GM19238 (cell line): Measurements from ENCODE around the gene SMYD4.
"Not testable (repeated sequence)": the region's sequence is repeated elsewhere in the genome, so short reads cannot be mapped to it uniquely, and the experiment has no call there.

Experiments
- DNase-seq: peaks from one replicate; pipeline ENCODE4 v3.0.0; 2011; ENCODE audit warnings: low spot score; ENCODE audit not compliant: insufficient read length

SMYD4 gene

GRCh38 chr17:1758807-1759206, 70.9 kb downstream of the SMYD4 start:
- DNase-seq: no peak

GRCh38 chr17:1755827-1756262, 73.9 kb downstream of the SMYD4 start:
- DNase-seq: no peak

GRCh38 chr17:1755252-1755826, 74.4 kb downstream of the SMYD4 start:
- DNase-seq: no peak

- DNase-seq: no peak
Observed at GRCh38 chr17:1754430-1755112, 75.1 kb downstream of the SMYD4 start.

GRCh38 chr17:1753767-1754429, 75.8 kb downstream of the SMYD4 start:
- DNase-seq: no peak

- DNase-seq: no peak
Observed at GRCh38 chr17:1752425-1753262, 77.1 kb downstream of the SMYD4 start.

- DNase-seq: no peak
Observed at GRCh38 chr17:1750628-1751027, 79.1 kb downstream of the SMYD4 start.

- no peak for DNase-seq
Observed at GRCh38 chr17:1746975-1747543, 82.6 kb downstream of the SMYD4 start.

GRCh38 chr17:1745513-1746020, 84.1 kb downstream of the SMYD4 start:
- DNase-seq: no peak

GRCh38 chr17:1744551-1745512, 84.9 kb downstream of the SMYD4 start:
- no peak for DNase-seq

- no peak for DNase-seq
Observed at GRCh38 chr17:1743088-1743439, 86.6 kb downstream of the SMYD4 start.

- DNase-seq: no peak
Observed at GRCh38 chr17:1742371-1743087, 87.2 kb downstream of the SMYD4 start, which contains the start of gene SERPINF2. TSS of gene SERPINF2 (plus strand) at chr17:1742871. CDS start at chr17:1744996, 2,125 bp downstream.

GRCh38 chr17:1741899-1742298, 87.8 kb downstream of the SMYD4 start:
- DNase-seq: not testable (repeated sequence)

- no peak for DNase-seq
Observed at GRCh38 chr17:1737531-1738291, 92.0 kb downstream of the SMYD4 start.

- peak; percentile 68 for DNase-seq
Observed at GRCh38 chr17:1736348-1737281, 93.1 kb downstream of the SMYD4 start.

GRCh38 chr17:1735834-1736347, 93.8 kb downstream of the SMYD4 start:
- DNase-seq: no peak

- DNase-seq: no peak
Observed at GRCh38 chr17:1735418-1735817, 94.3 kb downstream of the SMYD4 start.
